Measurements from ENCODE around the gene TGM4. TPM values are rescaled to one million over a fixed set of nuclear protein-coding genes. Genes with fewer than 3 reads are reported as not detected.

Gene TGM4
- total and polyA plus RNA-seq, 2 experiments from 2014 or later = not detected

DNA sequence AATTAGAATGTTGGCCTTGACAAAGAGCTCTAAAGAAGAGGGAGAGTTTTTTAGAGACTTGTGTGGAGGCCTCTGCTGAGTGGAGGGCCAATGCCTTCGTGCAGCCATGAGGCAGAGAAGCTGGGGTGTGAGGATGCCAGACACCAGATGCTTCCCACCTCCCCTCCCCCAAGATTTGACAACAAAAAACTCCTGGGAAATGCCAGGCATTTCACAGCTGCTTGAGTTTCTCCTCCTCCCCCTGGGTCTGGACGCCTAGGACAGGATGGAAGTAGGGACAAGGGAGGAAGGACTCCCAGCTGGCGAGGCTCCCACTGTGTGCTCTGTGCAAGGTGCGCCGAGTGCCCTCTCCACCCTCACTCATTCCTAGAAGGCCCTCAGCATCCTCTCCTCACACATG lies 20.1 kb downstream of the TGM4 start:
- Histone ChIP-seq H3K27ac (ENCODE audit: low read depth) (no peak overlapping the region), H3K79me2 (replicated peaks; ENCODE audit: insufficient read depth) (no peaks in the 10 kb centered on the region), H2AFZ (no peak overlapping the region), H3K27me3 (ENCODE audit: insufficient read depth) (no peaks in the 10 kb centered on the region), H3K4me2 (no peak overlapping the region), H3K4me1 (ENCODE audit: insufficient read depth) (no peaks in the 10 kb centered on the region; the same call in 1 of the 2 replicates), H3K36me3 (ENCODE audit: insufficient read depth) (no peaks in the 10 kb centered on the region), H3K9me2 (ENCODE audit: insufficient read depth) (no peaks in the 10 kb centered on the region), H3F3A (replicated peaks; ENCODE audit: low read depth) (no peaks in the 10 kb centered on the region), H4K20me1 (replicated peaks; ENCODE audit: insufficient read depth) (no peaks in the 10 kb centered on the region), H3K4me3 (no peak overlapping the region)
- H3K36me3 Mint-ChIP-seq (ENCODE audit: low read depth) = no peaks in the 10 kb centered on the region
- H3K4me1 Mint-ChIP-seq = peaks cover 13% of the 10 kb centered on the region
- no peak overlapping the region for H3K4me3 Mint-ChIP-seq
- DNase-seq (ENCODE audit: low spot score) (peak; percentile 51), ATAC-seq (peak; percentile 26; the same call in 1 of the 3 replicates)
- peaks cover 10% of the 10 kb centered on the region for H3K27me3 Mint-ChIP-seq (ENCODE audit: insufficient read depth, low read depth, poor library complexity)
- no peak overlapping the region for H3K27ac Mint-ChIP-seq
- H3K9me3 Mint-ChIP-seq = no peaks in the 10 kb centered on the region; the same call in 2 of the 3 replicates
- TF ChIP-seq EZH2 (IDR thresholded peaks at IDR 0.05; ENCODE audit: low read depth, unreplicated experiment) (no peak), NANOG (IDR thresholded peaks at IDR 0.05; ENCODE audit: borderline replicate concordance) (no peak), STAT1 (IDR thresholded peaks at IDR 0.05; ENCODE audit: unreplicated experiment) (no peak), CREB1 (CRISPR knock-in tag; IDR thresholded peaks at IDR 0.05; ENCODE audit: low read depth) (no peak), EZH2phosphoT487 (IDR thresholded peaks at IDR 0.05; ENCODE audit: unreplicated experiment) (no peak), ZNF114 (CRISPR knock-in tag; IDR thresholded peaks at IDR 0.05) (no peak), POLR2AphosphoS5 (IDR thresholded peaks at IDR 0.05; ENCODE audit: low read depth) (no peak)
- TF ChIP-seq, protein P1, sequence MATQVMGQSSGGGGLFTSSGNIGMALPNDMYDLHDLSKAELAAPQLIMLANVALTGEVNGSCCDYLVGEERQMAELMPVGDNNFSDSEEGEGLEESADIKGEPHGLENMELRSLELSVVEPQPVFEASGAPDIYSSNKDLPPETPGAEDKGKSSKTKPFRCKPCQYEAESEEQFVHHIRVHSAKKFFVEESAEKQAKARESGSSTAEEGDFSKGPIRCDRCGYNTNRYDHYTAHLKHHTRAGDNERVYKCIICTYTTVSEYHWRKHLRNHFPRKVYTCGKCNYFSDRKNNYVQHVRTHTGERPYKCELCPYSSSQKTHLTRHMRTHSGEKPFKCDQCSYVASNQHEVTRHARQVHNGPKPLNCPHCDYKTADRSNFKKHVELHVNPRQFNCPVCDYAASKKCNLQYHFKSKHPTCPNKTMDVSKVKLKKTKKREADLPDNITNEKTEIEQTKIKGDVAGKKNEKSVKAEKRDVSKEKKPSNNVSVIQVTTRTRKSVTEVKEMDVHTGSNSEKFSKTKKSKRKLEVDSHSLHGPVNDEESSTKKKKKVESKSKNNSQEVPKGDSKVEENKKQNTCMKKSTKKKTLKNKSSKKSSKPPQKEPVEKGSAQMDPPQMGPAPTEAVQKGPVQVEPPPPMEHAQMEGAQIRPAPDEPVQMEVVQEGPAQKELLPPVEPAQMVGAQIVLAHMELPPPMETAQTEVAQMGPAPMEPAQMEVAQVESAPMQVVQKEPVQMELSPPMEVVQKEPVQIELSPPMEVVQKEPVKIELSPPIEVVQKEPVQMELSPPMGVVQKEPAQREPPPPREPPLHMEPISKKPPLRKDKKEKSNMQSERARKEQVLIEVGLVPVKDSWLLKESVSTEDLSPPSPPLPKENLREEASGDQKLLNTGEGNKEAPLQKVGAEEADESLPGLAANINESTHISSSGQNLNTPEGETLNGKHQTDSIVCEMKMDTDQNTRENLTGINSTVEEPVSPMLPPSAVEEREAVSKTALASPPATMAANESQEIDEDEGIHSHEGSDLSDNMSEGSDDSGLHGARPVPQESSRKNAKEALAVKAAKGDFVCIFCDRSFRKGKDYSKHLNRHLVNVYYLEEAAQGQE (IDR thresholded peaks at IDR 0.05; ENCODE audit: unreplicated experiment) = no peak
- TF ChIP-seq, protein P2, sequence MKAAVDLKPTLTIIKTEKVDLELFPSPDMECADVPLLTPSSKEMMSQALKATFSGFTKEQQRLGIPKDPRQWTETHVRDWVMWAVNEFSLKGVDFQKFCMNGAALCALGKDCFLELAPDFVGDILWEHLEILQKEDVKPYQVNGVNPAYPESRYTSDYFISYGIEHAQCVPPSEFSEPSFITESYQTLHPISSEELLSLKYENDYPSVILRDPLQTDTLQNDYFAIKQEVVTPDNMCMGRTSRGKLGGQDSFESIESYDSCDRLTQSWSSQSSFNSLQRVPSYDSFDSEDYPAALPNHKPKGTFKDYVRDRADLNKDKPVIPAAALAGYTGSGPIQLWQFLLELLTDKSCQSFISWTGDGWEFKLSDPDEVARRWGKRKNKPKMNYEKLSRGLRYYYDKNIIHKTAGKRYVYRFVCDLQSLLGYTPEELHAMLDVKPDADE (IDR thresholded peaks at IDR 0.05) = no peak
- TF ChIP-seq, protein P3, sequence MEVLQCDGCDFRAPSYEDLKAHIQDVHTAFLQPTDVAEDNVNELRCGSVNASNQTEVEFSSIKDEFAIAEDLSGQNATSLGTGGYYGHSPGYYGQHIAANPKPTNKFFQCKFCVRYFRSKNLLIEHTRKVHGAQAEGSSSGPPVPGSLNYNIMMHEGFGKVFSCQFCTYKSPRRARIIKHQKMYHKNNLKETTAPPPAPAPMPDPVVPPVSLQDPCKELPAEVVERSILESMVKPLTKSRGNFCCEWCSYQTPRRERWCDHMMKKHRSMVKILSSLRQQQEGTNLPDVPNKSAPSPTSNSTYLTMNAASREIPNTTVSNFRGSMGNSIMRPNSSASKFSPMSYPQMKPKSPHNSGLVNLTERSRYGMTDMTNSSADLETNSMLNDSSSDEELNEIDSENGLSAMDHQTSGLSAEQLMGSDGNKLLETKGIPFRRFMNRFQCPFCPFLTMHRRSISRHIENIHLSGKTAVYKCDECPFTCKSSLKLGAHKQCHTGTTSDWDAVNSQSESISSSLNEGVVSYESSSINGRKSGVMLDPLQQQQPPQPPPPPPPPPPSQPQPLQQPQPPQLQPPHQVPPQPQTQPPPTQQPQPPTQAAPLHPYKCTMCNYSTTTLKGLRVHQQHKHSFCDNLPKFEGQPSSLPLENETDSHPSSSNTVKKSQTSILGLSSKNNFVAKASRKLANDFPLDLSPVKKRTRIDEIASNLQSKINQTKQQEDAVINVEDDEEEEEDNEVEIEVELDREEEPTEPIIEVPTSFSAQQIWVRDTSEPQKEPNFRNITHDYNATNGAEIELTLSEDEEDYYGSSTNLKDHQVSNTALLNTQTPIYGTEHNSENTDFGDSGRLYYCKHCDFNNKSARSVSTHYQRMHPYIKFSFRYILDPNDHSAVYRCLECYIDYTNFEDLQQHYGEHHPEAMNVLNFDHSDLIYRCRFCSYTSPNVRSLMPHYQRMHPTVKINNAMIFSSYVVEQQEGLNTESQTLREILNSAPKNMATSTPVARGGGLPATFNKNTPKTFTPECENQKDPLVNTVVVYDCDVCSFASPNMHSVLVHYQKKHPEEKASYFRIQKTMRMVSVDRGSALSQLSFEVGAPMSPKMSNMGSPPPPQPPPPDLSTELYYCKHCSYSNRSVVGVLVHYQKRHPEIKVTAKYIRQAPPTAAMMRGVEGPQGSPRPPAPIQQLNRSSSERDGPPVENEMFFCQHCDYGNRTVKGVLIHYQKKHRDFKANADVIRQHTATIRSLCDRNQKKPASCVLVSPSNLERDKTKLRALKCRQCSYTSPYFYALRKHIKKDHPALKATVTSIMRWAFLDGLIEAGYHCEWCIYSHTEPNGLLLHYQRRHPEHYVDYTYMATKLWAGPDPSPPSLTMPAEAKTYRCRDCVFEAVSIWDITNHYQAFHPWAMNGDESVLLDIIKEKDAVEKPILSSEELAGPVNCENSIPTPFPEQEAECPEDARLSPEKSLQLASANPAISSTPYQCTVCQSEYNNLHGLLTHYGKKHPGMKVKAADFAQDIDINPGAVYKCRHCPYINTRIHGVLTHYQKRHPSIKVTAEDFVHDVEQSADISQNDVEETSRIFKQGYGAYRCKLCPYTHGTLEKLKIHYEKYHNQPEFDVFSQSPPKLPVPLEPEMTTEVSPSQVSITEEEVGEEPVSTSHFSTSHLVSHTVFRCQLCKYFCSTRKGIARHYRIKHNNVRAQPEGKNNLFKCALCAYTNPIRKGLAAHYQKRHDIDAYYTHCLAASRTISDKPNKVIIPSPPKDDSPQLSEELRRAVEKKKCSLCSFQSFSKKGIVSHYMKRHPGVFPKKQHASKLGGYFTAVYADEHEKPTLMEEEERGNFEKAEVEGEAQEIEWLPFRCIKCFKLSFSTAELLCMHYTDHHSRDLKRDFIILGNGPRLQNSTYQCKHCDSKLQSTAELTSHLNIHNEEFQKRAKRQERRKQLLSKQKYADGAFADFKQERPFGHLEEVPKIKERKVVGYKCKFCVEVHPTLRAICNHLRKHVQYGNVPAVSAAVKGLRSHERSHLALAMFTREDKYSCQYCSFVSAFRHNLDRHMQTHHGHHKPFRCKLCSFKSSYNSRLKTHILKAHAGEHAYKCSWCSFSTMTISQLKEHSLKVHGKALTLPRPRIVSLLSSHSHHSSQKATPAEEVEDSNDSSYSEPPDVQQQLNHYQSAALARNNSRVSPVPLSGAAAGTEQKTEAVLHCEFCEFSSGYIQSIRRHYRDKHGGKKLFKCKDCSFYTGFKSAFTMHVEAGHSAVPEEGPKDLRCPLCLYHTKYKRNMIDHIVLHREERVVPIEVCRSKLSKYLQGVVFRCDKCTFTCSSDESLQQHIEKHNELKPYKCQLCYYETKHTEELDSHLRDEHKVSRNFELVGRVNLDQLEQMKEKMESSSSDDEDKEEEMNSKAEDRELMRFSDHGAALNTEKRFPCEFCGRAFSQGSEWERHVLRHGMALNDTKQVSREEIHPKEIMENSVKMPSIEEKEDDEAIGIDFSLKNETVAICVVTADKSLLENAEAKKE (CRISPR knock-in tag; IDR thresholded peaks at IDR 0.05) = no peak
